ENCODE measurements around the gene RTRAF. TPM values are rescaled to one million over a fixed set of nuclear protein-coding genes. Genes with fewer than 3 reads are reported as not detected.
A peak's percentile ranks its signal among the peaks of the same experiment; 100 is the strongest.

The RTRAF gene
- total and polyA plus RNA-seq, 8 donors, result 4.9 to 202 (median 144) TPM

DNA sequence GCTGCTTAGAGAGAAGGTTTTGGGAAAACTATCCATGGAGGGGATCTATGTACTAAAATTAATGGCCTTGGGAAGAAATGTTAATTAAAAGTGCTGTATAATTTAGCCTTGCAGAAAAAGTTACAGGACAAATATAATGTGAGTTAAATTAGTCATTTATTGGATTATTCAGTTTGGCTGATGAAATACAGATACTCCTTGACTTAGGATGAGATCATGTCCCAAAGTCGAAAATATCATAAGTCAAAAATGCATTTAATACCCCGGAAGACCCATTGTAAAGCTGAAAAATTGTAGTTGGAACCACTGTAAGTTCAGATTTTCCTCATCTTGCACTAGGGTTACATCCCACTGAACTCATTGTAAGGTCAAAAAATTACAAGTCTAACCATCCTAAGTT lies 9.7 kb downstream of the RTRAF start:
- Histone ChIP-seq H3K4me1 (peaks cover 18 to 63% (median 28%) of the 10 kb centered on the region in 4 donors), H3K4me3 (no peak overlapping the region), H3K36me3 (peaks cover 9 to 89% (median 73%) of the 10 kb centered on the region in 4 donors), H3K27ac (peak overlapping the region in 1 of 5 donors; percentile 4), H3K9me3 (no peaks in the 10 kb centered on the region), H3K27me3 (no peaks in the 10 kb centered on the region)
- TF ChIP-seq, protein P1, sequence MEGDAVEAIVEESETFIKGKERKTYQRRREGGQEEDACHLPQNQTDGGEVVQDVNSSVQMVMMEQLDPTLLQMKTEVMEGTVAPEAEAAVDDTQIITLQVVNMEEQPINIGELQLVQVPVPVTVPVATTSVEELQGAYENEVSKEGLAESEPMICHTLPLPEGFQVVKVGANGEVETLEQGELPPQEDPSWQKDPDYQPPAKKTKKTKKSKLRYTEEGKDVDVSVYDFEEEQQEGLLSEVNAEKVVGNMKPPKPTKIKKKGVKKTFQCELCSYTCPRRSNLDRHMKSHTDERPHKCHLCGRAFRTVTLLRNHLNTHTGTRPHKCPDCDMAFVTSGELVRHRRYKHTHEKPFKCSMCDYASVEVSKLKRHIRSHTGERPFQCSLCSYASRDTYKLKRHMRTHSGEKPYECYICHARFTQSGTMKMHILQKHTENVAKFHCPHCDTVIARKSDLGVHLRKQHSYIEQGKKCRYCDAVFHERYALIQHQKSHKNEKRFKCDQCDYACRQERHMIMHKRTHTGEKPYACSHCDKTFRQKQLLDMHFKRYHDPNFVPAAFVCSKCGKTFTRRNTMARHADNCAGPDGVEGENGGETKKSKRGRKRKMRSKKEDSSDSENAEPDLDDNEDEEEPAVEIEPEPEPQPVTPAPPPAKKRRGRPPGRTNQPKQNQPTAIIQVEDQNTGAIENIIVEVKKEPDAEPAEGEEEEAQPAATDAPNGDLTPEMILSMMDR (IDR thresholded peaks at IDR 0.05), result no peak
- no peak for TF ChIP-seq POLR2AphosphoS5 (IDR thresholded peaks at IDR 0.05)
- TF ChIP-seq EP300 (IDR thresholded peaks at IDR 0.05), result no peak
- TF ChIP-seq POLR2A (IDR thresholded peaks at IDR 0.05), result no peak
- 75 to 91% (median 83%) methylated on average over 2 of the region's 2 CpGs for WGBS, 5 donors
- intact Hi-C loops (cut with DNase I; ENCODE audit: low total_unique reads), result no loop called here
- no peak for DNase-seq

DNA sequence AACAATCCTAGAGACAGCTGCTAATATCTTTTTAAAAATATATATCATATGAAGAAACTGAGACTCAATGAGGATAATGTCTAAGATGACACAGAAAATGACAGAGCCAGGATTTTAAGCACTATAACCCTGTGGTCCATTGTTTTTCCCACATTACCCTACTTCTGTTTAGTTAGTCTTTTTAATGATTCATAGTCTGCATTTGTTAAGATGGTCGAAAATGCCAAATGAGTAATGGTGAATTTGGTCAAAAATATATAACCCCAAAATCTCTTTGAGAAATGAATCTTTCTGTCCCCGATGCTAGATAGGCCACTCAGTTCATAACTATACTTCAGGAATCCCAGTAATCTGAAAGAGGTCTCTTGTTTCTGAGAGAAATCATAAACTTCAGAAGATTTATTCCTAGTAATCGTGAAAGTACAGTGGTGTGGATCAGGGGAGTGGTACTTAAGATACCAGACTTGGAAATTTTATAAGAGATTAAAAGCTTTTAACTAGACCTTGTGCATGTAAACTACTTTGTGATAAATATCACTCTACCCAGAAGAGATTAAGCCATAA lies 10.8 kb downstream of the RTRAF start:
- Histone ChIP-seq H3K9me3 (no peaks in the 10 kb centered on the region), H3K27me3 (no peaks in the 10 kb centered on the region), H3K27ac (peak overlapping the region in 2 of 5 donors; percentile 23 to 81), H3K36me3 (peaks cover 15 to 89% (median 73%) of the 10 kb centered on the region in 4 donors), H3K4me3 (no peak overlapping the region), H3K4me1 (peaks cover 18 to 66% (median 29%) of the 10 kb centered on the region in 4 donors)
- 61 to 82% (median 70%) methylated on average over 3 of the region's 3 CpGs for WGBS, 5 donors
- no peak for TF ChIP-seq POLR2AphosphoS5 (IDR thresholded peaks at IDR 0.05)
- TF ChIP-seq, protein P1 (IDR thresholded peaks at IDR 0.05), result no peak
- no peak for TF ChIP-seq POLR2A (IDR thresholded peaks at IDR 0.05)
- intact Hi-C loops (cut with DNase I; ENCODE audit: low total_unique reads), result no loop called here
- DNase-seq, result no peak

DNA sequence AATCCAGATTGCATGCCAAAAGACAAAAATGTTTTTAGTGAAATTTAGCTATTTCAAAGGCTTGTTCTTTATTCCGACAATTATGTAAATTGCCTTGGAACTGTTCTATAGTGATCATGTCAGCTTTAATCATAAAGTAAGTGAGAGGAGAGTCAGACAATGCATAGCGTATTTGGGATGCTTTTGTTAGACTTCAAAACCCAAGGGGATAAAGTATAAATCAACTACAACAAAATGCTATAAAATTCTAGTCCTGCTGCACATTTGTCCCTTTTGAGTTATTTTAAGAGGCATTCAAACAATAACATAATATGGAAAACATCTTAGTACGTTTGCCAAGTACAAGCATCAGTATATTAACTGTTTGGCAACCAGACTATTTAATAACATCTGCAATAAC lies 11.3 kb downstream of the RTRAF start:
- TF ChIP-seq POLR2A (IDR thresholded peaks at IDR 0.05), result no peak
- 71 to 80% (median 76%) methylated on average over 3 of the region's 3 CpGs for WGBS, 5 donors
- Histone ChIP-seq H3K4me1 (peaks cover 18 to 64% (median 29%) of the 10 kb centered on the region in 4 donors), H3K27me3 (no peaks in the 10 kb centered on the region), H3K27ac (peak overlapping the region in 1 of 5 donors; percentile 81), H3K9me3 (no peaks in the 10 kb centered on the region), H3K36me3 (peaks cover 15 to 89% (median 73%) of the 10 kb centered on the region in 4 donors), H3K4me3 (no peak overlapping the region)
- DNase-seq, result no peak
- intact Hi-C loops (cut with DNase I; ENCODE audit: low total_unique reads), result no loop called here

DNA sequence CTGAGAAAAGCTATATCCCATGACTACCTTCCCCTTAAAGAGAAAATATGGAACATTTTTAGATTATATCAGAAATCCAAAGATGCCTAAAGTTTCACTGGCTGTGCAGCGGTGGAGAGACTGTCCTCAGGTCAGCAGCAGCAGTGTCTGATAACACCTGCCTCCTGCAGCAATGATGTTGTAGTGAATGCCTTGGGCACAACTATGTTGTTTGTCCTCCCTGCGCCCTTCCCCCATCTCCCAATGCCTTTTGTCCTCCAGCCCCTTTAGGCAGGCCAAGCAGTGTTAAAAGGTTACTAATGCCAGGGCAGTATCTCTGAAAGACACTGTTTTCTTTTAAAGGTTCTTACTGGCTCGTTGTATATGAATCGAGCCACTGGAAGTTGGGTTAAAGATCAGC lies 13.2 kb downstream of the RTRAF start:
- TF ChIP-seq POLR2AphosphoS5 (IDR thresholded peaks at IDR 0.05) (no peak), POLR2A (IDR thresholded peaks at IDR 0.05) (no peak), EP300 (IDR thresholded peaks at IDR 0.05) (no peak)
- TF ChIP-seq, protein P1 (IDR thresholded peaks at IDR 0.05), result no peak
- peaks cover 24 to 98% (median 84%) of the 10 kb centered on the region in 4 donors for H3K36me3 ChIP-seq

DNA sequence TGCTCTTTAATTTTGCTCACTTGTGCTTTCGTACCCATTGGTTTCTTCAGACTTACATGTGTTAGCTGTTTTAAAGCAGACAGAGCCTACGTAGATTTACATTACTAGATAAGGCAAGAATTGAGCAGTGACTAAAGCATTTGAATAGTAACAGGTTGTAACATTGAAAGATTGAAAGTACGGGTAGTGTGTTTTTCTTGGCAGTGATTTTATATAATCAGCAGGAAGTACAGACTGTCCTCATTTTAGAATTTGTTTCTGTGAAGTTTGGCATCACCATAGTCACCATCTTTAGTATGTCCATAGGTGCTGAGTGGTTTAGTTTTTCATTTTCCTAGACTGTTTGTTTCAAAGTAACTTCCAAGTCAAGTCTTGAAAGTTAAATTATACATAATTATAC lies 14.0 kb downstream of the RTRAF start:
- H3K36me3 ChIP-seq, result peaks cover 32 to 100% (median 85%) of the 10 kb centered on the region in 4 donors
- TF ChIP-seq, protein P1 (IDR thresholded peaks at IDR 0.05), result no peak
- no peak for TF ChIP-seq POLR2A (IDR thresholded peaks at IDR 0.05)
- TF ChIP-seq POLR2AphosphoS5 (IDR thresholded peaks at IDR 0.05), result peak; percentile 47 to 68 (median 66)
- no peak for TF ChIP-seq EP300 (IDR thresholded peaks at IDR 0.05)
- intact Hi-C loops (cut with DNase I; ENCODE audit: low total_unique reads), result no loop called here
- H3K4me3 ChIP-seq, result no peak overlapping the region
- 26 to 49% (median 34%) methylated on average over 3 of the region's 3 CpGs for WGBS, 5 donors
- DNase-seq, result no peak
- peak overlapping the region in 4 of 5 donors; percentile 55 to 83 (median 81) for H3K27ac ChIP-seq
- peaks cover 18 to 49% (median 25%) of the 10 kb centered on the region in 4 donors for H3K4me1 ChIP-seq
- no peaks in the 10 kb centered on the region for H3K27me3 ChIP-seq
- no peaks in the 10 kb centered on the region for H3K9me3 ChIP-seq

More for the DNA sequence above, 13.2 kb downstream of the RTRAF start:
- intact Hi-C loops (cut with DNase I; ENCODE audit: low total_unique reads), result no loop called here
- no peak for DNase-seq
- Histone ChIP-seq H3K27ac (peak overlapping the region; percentile 34 to 83 (median 81)), H3K4me1 (peaks cover 18 to 49% (median 25%) of the 10 kb centered on the region in 4 donors), H3K4me3 (no peak overlapping the region), H3K27me3 (no peaks in the 10 kb centered on the region), H3K9me3 (no peaks in the 10 kb centered on the region)
- 58 to 77% (median 65%) methylated on average over 4 of the region's 4 CpGs for WGBS, 5 donors

Measured in stomach (tissue), 9 donors.